Activated CD4-positive, alpha-beta T cell treated with anti-CD3 and anti-CD28 coated beads for 1 hour (primary cell): Measurements from ENCODE around the gene SOX6.
"Not testable (repeated sequence)": the region's sequence is repeated elsewhere in the genome, so short reads cannot be mapped to it uniquely, and the experiment has no call there.

Experiments used
- DNase-seq: peaks from one replicate; pipeline ENCODE4 v3.0.0-alpha.2; 2020

The SOX6 gene

DNA sequence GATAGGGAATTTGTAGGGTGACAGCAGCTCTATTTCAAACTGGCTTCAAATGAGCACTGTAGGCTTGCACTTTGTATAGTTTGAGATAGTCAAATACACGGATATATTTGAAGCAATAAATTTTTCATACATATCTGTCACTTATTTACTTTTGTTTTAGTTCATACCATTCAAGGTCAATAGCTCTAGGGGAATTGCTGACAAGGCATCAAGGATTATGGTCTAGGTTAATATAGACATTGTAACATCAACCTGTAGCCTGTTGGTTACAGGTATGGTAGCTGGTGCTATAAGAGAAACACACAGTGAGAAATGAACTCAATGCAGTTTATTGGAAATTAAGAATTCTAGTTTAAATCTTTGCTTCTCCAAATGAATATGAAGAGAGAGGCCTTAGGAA lies 267.6 kb downstream of the SOX6 start:
- no peak for DNase-seq

DNA sequence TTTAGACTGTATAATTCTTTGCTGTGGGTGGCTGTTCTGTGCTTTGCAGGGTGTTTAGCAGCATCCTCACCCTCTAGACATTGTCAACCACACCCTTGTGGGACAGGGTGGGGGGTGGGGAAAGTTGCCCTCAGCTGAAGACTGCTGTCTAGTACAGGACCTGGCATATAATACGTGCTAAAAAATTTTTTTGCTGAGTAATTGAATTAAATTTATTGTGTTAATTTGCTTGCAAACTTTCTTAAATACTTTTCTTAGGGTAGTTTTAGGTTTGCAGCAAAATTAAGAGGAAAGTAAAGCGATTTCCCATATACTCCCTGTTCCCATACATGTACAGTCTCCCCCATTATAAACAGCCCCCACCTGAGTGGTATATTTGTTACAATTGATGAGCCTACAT lies 268.5 kb downstream of the SOX6 start:
- DNase-seq: no peak

DNA sequence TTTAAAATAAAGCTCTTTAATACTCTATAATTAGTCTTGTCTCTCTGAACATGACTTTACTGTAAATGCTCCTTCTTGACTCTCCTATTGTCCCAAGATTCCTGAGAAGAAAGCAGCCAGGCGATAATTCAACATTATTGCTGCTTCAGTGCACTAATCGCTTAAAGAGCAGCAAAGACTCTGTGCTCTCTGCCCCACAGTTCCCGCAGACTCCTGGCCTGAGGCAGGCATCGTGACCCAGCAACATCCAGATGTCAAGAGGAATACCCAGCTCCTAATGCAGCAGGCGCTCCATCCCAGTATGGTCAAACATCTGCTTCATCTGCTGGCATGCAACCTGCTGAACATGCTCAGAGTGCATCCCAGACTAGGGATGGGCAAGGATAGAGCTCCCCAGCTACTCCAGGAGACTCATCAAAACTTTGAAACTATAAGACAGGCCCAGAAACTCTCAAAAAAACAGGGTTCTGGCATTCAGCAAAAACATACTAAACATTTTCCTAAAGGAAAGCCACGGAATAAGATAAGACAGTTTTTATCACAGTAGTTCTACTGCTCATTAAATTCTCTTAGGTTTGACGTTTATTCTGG lies 270.0 kb downstream of the SOX6 start:
- no peak for DNase-seq

GRCh38 chr11:16082095-16083055 lies 274.0 kb downstream of the SOX6 start:
- no peak for DNase-seq

DNA sequence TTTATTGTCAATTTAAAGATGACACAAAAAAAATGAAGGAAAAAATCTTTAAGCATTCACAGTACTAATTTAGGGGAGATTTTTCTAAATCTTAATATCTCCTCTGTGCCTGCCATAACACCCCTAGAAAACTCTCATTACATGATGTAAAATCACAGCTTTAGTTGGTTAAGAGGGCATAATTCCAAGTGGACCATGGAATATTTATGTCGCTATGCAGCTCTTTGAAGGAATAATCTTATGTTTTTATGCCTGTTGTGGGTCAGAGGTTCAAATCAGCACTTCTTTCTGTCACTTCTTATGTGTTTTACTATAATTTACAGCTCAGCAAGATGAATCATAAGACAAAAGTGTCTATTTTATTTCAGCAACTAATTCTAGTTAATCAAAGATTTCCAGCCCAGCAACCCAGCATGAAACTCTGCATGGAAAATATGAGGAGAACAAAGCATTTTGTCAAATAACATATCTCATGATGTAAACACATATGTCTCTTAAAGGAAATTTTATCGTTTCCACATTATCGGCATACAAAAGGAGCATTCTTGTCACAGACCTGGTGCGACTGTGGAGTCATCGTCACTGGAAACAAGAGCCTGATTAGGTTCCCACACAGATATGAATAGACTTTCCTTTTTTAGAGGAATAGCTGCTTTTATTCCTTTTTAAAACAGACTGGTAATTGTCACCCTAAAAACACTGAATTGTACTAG lies 274.8 kb downstream of the SOX6 start:
- DNase-seq: no peak

DNA sequence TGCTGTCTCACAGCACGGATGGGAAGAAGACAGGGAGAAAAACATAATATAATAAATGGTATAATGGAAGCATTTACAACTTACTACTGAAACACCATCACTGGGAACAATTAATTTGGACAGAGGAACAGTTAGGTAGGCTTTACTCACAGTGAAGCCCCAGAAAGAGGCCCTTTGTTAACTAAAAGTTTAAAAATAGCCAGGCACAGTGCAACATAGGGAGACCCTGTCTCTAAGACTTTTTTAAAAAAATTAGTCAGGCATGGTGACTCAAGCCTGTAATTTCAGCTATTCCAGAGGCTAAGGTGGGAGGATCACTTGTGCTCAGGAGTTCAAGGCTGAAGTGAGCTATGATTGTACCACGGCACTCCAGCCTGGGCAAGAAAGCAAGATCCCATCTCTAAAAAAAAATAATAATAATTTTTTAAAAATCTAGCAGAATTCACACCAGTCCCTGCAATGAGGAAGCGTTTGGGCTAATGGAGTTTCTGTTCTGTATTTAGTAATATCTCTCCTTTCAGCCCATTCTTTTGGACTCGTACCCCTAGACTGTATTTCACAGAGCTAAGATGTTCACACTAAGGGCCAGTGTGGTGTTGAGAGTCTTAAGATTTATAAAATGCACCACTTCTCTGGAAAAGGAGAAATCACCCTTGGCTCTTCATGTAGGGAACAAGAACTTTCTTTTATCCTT lies 275.5 kb downstream of the SOX6 start:
- DNase-seq: no peak

- DNase-seq: no peak
Observed at GRCh38 chr11:16078936-16079335, 277.4 kb downstream of the SOX6 start.

GRCh38 chr11:16070573-16070972 lies 285.8 kb downstream of the SOX6 start:
- no peak for DNase-seq

DNA sequence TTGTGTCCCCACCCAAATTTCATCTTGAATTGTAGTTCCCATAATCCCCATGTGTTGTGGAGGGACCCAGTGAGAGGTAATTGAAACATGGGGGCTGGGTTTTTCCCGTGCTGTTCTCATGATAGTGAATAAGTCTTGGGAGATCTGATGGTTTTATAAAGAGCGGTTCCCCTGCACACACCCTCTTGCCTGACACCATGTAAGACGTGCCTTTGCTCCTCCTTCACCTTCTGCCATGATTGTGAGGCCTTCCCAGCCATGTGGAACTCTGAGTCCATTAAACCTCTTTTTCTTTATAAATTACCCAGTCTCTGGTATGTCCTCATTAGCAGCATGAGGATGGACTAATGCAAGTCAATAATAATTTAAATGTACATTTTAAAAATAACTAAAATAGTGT lies 289.1 kb downstream of the SOX6 start:
- DNase-seq: not testable (repeated sequence)

GRCh38 chr11:16059332-16059731 lies 297.0 kb downstream of the SOX6 start:
- DNase-seq: no peak

DNA sequence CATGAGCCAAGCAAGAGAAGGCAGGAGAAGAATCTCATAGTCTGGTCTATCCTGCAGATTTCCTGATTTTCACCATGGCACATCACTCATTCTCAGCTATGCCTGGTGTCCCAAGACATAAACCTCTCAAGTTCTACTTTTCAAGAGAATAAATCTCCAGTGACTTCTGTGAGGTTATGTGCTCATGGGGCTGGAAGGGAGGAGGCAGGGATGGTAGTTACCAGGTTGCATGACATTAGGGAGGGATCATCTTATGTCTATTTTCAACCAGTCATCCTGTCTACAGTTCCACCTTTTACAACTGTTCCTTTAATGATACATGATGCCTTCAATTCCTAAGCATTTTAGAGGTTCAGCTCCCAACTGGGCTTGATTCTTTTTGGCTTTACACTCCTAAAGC lies 297.7 kb downstream of the SOX6 start:
- no peak for DNase-seq

DNA sequence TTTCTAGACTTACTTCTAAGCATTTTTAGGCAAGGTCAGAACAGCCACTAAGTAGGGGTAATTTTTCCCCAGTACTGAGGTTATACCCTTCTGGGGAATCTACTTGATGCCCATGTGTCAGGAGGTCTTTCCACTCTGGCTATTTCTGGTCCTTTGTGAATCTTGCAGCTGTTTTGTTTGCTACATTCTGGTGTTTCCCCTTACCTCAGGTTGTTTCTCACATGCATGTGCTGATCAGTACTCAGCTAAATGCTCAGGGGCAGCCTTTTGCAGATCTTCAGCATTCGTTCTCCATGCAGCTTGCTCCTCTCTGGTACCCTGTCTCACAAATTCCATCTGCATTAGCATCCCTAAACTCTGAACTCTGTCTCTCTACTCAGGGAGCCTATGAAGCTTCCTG lies 303.6 kb downstream of the SOX6 start:
- no peak for DNase-seq

- no peak for DNase-seq
Observed at GRCh38 chr11:16049611-16050010, 306.7 kb downstream of the SOX6 start.

DNA sequence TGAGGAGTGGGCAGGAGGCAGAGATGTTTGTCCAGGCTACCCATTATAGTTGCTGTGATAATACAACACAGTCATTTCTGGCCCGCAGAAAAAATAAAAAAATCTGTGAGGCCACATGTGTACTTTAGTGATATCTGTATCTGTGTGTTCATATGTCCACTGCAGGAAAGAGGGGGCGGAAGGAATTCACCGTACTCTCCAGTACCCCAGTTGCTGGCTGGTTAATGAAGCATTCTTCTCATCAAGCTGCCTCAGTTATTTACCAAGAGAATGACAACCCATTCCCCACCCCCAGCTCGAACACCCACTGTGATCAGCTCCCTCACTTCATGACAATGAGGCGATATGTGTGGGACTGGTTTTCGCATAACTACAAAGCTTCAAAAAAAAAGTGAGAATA lies 309.3 kb downstream of the SOX6 start:
- DNase-seq: no peak

DNA sequence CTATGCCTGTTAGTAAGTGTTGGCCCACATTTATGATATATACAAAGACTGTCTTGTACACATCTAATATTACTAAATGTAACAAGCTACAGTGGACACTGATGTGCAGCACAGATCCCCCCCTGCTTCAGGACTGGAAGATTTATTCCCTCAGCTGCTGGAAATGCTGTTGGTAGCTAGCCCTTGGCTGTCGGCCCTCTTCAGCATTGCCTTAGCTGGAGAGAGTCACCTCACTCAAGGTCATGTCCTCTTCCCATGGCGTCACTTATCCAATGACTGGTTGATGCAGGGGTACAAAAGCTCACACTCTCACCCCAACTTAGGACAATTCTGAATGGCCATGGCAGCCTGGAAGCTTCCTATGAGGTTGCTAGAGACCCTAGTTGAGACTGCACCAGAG lies 312.7 kb downstream of the SOX6 start:
- DNase-seq: no peak

DNA sequence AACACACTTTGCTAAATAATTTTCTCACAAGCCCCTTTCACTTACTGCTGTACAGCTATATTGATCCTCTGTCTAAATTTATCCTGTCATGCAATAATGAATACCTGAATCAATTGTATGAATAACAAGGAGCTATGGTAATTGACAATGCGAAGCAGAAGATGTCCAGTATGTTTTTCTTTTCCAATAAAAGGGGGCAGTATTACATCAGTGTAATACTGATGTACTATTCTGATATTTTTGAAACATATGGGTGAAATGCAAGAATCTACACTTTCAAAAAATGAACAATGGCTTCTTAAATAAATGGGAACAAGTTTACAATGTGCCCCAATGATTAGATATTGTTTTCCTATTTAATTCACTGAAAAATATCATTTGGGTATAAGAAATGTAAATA lies 315.1 kb downstream of the SOX6 start:
- DNase-seq: no peak

GRCh38 chr11:16040151-16040550 lies 316.2 kb downstream of the SOX6 start:
- DNase-seq: no peak

GRCh38 chr11:16037179-16037578 lies 319.2 kb downstream of the SOX6 start:
- no peak for DNase-seq

DNA sequence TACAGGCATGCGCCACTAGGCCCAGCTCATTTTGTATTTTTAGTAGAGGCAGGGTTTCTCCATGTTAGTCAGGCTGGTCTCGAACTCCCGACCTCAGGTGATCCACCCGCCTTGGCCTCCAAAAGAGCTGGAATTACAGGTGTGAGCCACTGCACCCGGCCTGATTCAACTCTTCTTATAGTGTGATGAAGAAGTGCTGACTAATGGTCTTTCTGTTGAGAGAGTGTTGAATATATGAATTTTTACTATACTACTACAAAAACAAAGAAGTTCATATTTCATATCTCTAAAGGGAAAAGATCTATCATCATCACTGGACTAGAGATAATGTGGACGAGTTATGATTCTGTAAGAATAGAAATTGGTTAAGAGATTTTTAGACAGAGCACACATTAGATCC lies 320.1 kb downstream of the SOX6 start:
- no peak for DNase-seq

- no peak for DNase-seq
Observed at GRCh38 chr11:16034074-16034473, 322.3 kb downstream of the SOX6 start.

GRCh38 chr11:16032974-16033373 lies 323.4 kb downstream of the SOX6 start:
- no peak for DNase-seq

DNA sequence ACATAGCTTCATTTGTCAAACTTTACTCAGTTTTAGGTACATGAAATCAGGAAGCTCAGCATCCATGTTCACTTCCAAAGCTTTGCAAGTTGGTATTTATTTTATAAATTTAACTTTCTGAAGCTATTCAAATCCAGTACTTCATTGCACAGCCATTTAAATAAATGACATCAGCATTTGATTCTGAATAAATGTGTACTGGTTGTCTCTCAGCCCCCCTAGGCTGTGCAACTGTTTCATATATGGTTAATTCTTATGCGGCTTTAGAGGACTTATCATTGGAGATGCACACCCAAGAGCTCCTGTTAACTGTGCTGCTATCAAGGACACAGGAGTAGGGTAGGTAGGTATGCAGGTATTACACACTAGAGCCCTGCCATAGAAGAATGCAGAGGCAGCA lies 325.1 kb downstream of the SOX6 start:
- DNase-seq: no peak

- DNase-seq: no peak
Observed at GRCh38 chr11:16030664-16031063, 325.7 kb downstream of the SOX6 start.
